CD8-positive, alpha-beta memory T cell (primary cell): ENCODE measurements around the gene LY86. TPM values are rescaled to one million over a fixed set of nuclear protein-coding genes. Genes with fewer than 3 reads are reported as not detected.
A peak's percentile ranks its signal among the peaks of the same experiment; 100 is the strongest.

ENCODE experiments used
- CTCF ChIA-PET: fragments of 350-600 bp; sonication (Branson Sonifier 250); formaldehyde crosslinking; loops from one replicate; lab custom pipeline; 2021; ENCODE audit warnings: antibody characterized with exemption; lab: Charles Lee
- POLR2A ChIA-PET: fragments of 350-600 bp; sonication (Branson Sonifier 250); formaldehyde crosslinking; loops from one replicate; lab custom pipeline; 2021; ENCODE audit warnings: antibody characterized with exemption; lab: Charles Lee
- DNase-seq, 5 donors: peaks; one replicate each; pipeline versions ENCODE4 v3.0.0 to v3.0.0-alpha.2; 2020 to 2022; ENCODE audit warnings: mixed read lengths in 1 of 5
- H3K27ac ChIP-seq: one replicate; pipeline ENCODE4 v1.7.0; 2013; ENCODE audit warnings: low read depth, mild to moderate bottlenecking, low read length, moderate library complexity
- H3K27me3 ChIP-seq: 2 replicates; pipeline ENCODE4 v1.7.0; 2013; ENCODE audit warnings: low read length, mild to moderate bottlenecking; ENCODE audit not compliant: insufficient read depth, poor library complexity, severe bottlenecking
- H3K36me3 ChIP-seq: 2 replicates; pipeline ENCODE4 v1.7.0; 2013; ENCODE audit warnings: mild to moderate bottlenecking, low read length, moderate library complexity; ENCODE audit not compliant: insufficient read depth
- H3K4me1 ChIP-seq: 2 replicates; pipeline ENCODE4 v1.7.0; 2013; ENCODE audit warnings: mild to moderate bottlenecking, low read length, moderate library complexity; ENCODE audit not compliant: insufficient read depth
- H3K4me3 ChIP-seq: 2 replicates; pipeline ENCODE4 v1.7.0; 2013; ENCODE audit warnings: mild to moderate bottlenecking, low read length
- H3K9me3 ChIP-seq: 2 replicates; pipeline ENCODE4 v1.7.0; 2013; ENCODE audit warnings: mild to moderate bottlenecking, low read length
- H3K27ac Mint-ChIP-seq, 8 donors: one replicate each; pipeline ENCODE4 v1.8.0; 2020 to 2021; ENCODE audit warnings: mixed read lengths in 8 of 8, mild to moderate bottlenecking in 6 of 8, inconsistent platforms in 3 of 8, moderate library complexity in 3 of 8
- H3K27me3 Mint-ChIP-seq, 2 donors: one replicate each; pipeline ENCODE4 v1.8.0; 2020 to 2021; ENCODE audit warnings: mixed read lengths in 2 of 2, mild to moderate bottlenecking in 1 of 2, moderate library complexity in 1 of 2
- H3K36me3 Mint-ChIP-seq, 3 donors: one replicate each; pipeline ENCODE4 v1.8.0; 2020 to 2021; ENCODE audit warnings: mixed read lengths in 3 of 3, inconsistent platforms in 1 of 3, mild to moderate bottlenecking in 1 of 3
- H3K4me1 Mint-ChIP-seq, 3 donors: one replicate each; pipeline ENCODE4 v1.8.0; 2020 to 2021; ENCODE audit warnings: mixed read lengths in 3 of 3, inconsistent platforms in 1 of 3, mild to moderate bottlenecking in 1 of 3
- H3K4me3 Mint-ChIP-seq, 7 donors: one replicate each; pipeline ENCODE4 v1.8.0; 2020 to 2021; ENCODE audit warnings: mixed read lengths in 7 of 7, mild to moderate bottlenecking in 6 of 7, moderate library complexity in 4 of 7, inconsistent platforms in 2 of 7
- H3K9me3 Mint-ChIP-seq, 5 donors: one replicate each; pipeline ENCODE4 v1.8.0; 2020 to 2022; ENCODE audit warnings: mixed read lengths in 5 of 5, mild to moderate bottlenecking in 3 of 5, moderate library complexity in 2 of 5, inconsistent platforms in 1 of 5
- polyA plus RNA-seq: library from polyadenylated mRNA; unstranded; fragments of 300-500 nt; fragmentation: Illumina TruSeq; gene quantifications from one replicate; pipeline ENCODE4 v1.2.3, GENCODE V29; 2021
- total RNA-seq, 2 experiments: library from RNA; stranded (reverse); gene quantifications; one replicate each; pipeline ENCODE4 v1.2.3, GENCODE V29; 2021

LY86 gene
- total and polyA plus RNA-seq, 3 experiments from 2014 or later = 0.31 to 2.4 (median 0.53) TPM

DNA sequence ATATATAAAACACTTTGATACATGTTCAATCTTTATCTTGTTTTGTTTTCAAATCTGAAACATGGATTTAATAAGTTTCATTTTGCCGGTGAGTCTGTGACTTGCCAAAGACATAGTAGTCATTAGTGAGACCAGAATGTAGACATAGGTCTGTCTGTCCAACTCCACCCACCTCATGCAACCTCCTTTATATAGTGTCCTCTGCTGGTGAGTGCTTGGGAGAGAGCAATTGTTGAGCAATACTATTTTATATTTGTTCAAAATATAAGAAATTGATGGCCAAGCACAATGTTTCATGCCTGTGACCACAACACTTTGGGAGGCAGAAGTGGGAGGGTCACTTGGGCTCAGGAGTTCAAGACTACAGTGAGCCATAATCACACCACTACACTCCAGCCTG is 10.8 kb upstream of the LY86 start:
- POLR2A ChIA-PET = no interaction called here
- Histone ChIP-seq H3K27ac (no peak overlapping the region), H3K4me1 (no peaks in the 10 kb centered on the region), H3K4me3 (no peak overlapping the region), H3K9me3 (no peaks in the 10 kb centered on the region), H3K27me3 (no peaks in the 10 kb centered on the region), H3K36me3 (no peaks in the 10 kb centered on the region)
- Mint-ChIP-seq H3K36me3 (peaks cover 0 to 19% (median 0%) of the 10 kb centered on the region in 3 donors), H3K27me3 (peaks cover 0 to 7% of the 10 kb centered on the region in 2 donors), H3K4me1 (no peaks in the 10 kb centered on the region), H3K27ac (no peak overlapping the region), H3K9me3 (peaks cover 3 to 15% (median 9%) of the 10 kb centered on the region in 5 donors), H3K4me3 (no peak overlapping the region)
- CTCF ChIA-PET = no interaction called here
- DNase-seq = no peak

DNA sequence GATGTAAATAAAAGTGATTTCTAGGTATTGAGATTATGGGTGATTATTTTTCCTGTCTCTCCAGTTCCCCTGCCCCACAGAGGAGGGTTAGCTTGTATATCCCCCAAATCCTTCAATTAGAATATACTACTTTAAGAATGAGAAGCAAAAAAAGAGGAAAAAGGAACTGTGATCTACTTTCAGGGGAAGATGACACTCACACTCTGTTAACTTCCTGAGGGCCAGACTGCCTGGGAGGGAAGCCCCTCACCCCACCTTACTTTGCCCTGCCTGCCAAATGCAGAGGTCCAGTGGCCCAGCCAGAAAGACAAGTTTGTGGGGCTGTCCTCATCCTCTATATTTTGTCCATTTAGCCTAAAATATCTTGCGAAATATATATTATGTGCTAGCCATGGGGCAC is 9.2 kb upstream of the LY86 start:
- Histone ChIP-seq H3K4me1 (peaks cover 6% of the 10 kb centered on the region), H3K4me3 (no peak overlapping the region), H3K9me3 (no peaks in the 10 kb centered on the region), H3K27ac (no peak overlapping the region), H3K36me3 (no peaks in the 10 kb centered on the region), H3K27me3 (no peaks in the 10 kb centered on the region)
- no peak overlapping the region for H3K4me3 Mint-ChIP-seq
- H3K9me3 Mint-ChIP-seq = peaks cover 0 to 6% (median 6%) of the 10 kb centered on the region in 5 donors
- no peak for DNase-seq
- H3K36me3 Mint-ChIP-seq = peaks cover 0 to 10% (median 0%) of the 10 kb centered on the region in 3 donors
- H3K27me3 Mint-ChIP-seq = peaks cover 0 to 7% of the 10 kb centered on the region in 2 donors
- H3K27ac Mint-ChIP-seq = no peak overlapping the region
- peaks cover 7 to 9% (median 8%) of the 10 kb centered on the region in 3 donors for H3K4me1 Mint-ChIP-seq
- ChIA-PET CTCF (no interaction called here), POLR2A (interaction anchor here (0.7 kb wide), 1 partner anchor 1510 kb away, joined by 3 read pairs; no protein-coding TSS in a partner anchor)

DNA sequence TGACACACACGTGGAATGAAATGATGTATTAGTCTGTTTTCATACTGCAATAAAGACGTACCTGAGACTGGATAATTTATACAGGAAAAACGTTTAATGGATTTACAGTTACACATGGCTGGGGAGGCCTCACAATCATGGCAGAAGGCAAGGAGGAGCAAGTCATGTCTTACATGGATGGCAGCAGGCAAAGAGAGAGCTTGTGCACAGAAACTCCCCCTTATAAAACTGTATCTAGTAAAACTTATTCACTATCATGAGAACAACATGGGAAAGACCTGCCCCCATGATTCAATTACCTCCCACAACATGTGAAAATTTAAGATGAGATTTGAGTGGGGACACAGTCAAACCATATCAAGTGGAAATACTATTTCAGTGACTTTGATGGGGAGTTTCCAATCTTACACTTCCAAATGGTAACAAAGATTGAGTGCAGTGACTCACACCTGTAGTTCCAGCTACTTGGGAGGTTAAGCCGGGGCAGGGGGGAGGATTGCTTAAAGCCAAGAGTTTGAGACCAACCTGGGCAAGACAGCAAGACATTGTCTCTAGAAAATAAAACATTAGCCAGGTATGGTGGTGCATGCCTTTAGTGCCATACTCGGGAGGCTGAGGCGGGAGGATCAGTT is 8.2 kb upstream of the LY86 start:
- peaks cover 13% of the 10 kb centered on the region for H3K4me1 ChIP-seq
- Mint-ChIP-seq H3K4me1 (peaks cover 7 to 13% (median 11%) of the 10 kb centered on the region in 3 donors), H3K36me3 (peaks cover 0 to 4% (median 0%) of the 10 kb centered on the region in 3 donors), H3K9me3 (peaks cover 0 to 2% (median 2%) of the 10 kb centered on the region in 5 donors), H3K27ac (peak overlapping the region in 1 of 8 donors; percentile 26), H3K27me3 (peaks cover 0 to 5% of the 10 kb centered on the region in 2 donors), H3K4me3 (no peak overlapping the region)
- no peak overlapping the region for H3K27ac ChIP-seq
- H3K9me3 ChIP-seq = no peaks in the 10 kb centered on the region
- ChIA-PET CTCF (interaction anchor here (1.1 kb wide), 1 partner anchor 24 kb away, joined by 3 read pairs; no protein-coding TSS in a partner anchor), POLR2A (no interaction called here)
- H3K27me3 ChIP-seq = no peaks in the 10 kb centered on the region
- no peak overlapping the region for H3K4me3 ChIP-seq
- no peak for DNase-seq
- H3K36me3 ChIP-seq = no peaks in the 10 kb centered on the region

DNA sequence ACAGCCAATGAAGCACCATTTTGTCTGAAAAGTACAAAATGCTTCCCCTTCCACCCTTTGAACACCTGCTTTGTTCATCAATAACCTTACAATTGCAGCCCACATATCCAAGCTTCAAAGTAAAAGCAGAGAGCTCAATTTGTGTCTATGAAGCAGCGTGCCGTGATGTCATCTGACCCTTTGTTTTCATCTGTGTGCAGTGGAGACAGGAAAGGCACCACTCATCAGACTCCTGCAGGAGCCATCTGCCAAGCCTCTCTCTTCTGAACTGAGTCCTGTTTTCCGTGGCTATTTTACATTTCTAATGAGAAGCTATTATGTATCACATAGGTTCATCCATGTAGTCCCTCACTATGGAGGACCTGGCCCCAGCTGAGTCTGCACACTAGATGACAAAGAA is 7.5 kb upstream of the LY86 start:
- Mint-ChIP-seq H3K9me3 (peaks cover 0 to 2% (median 0%) of the 10 kb centered on the region in 5 donors), H3K27ac (no peak overlapping the region), H3K4me3 (no peak overlapping the region), H3K27me3 (peaks cover 0 to 5% of the 10 kb centered on the region in 2 donors), H3K4me1 (peaks cover 7 to 13% (median 11%) of the 10 kb centered on the region in 3 donors), H3K36me3 (peaks cover 0 to 4% (median 0%) of the 10 kb centered on the region in 3 donors)
- peaks cover 13% of the 10 kb centered on the region for H3K4me1 ChIP-seq
- no peak overlapping the region for H3K27ac ChIP-seq
- CTCF ChIA-PET = interaction anchor here (1.1 kb wide), 1 partner anchor 24 kb away, joined by 3 read pairs; no protein-coding TSS in a partner anchor
- DNase-seq = peak in 1 of 5 donors; percentile 60
- POLR2A ChIA-PET = no interaction called here
- no peaks in the 10 kb centered on the region for H3K27me3 ChIP-seq
- no peaks in the 10 kb centered on the region for H3K36me3 ChIP-seq
- no peaks in the 10 kb centered on the region for H3K9me3 ChIP-seq
- no peak overlapping the region for H3K4me3 ChIP-seq

DNA sequence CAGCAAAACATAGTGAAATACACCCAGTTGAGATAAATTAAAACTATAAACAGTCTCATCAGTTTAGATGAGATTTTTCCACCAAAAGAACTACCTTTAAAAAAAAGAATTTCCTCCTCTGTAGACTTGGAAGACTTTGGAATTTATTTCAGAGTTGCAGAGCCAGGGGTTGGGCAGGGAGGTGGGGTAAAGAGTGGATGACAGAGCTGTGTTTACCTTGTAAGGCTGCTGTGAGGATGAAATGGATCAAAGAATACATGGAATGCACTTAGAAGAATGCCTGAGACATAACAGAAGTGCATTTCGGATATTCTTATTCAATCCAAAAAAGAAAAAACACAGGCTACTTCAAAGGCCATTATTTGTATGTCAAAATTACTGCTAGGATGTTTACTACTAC is 6.4 kb upstream of the LY86 start:
- ChIA-PET POLR2A (no interaction called here), CTCF (no interaction called here)
- no peak overlapping the region for H3K4me3 ChIP-seq
- H3K9me3 Mint-ChIP-seq = peaks cover 0 to 2% (median 0%) of the 10 kb centered on the region in 5 donors
- peak overlapping the region in 2 of 8 donors; percentile 43 to 63 for H3K27ac Mint-ChIP-seq
- no peaks in the 10 kb centered on the region for H3K27me3 ChIP-seq
- H3K36me3 ChIP-seq = no peaks in the 10 kb centered on the region
- no peak overlapping the region for H3K27ac ChIP-seq
- H3K4me1 ChIP-seq = peaks cover 16% of the 10 kb centered on the region
- no peaks in the 10 kb centered on the region for H3K9me3 ChIP-seq
- H3K4me3 Mint-ChIP-seq = no peak overlapping the region
- H3K36me3 Mint-ChIP-seq = peaks cover 0 to 4% (median 0%) of the 10 kb centered on the region in 3 donors
- DNase-seq = no peak
- peaks cover 7 to 13% (median 11%) of the 10 kb centered on the region in 3 donors for H3K4me1 Mint-ChIP-seq
- H3K27me3 Mint-ChIP-seq = peaks cover 0 to 5% of the 10 kb centered on the region in 2 donors

DNA sequence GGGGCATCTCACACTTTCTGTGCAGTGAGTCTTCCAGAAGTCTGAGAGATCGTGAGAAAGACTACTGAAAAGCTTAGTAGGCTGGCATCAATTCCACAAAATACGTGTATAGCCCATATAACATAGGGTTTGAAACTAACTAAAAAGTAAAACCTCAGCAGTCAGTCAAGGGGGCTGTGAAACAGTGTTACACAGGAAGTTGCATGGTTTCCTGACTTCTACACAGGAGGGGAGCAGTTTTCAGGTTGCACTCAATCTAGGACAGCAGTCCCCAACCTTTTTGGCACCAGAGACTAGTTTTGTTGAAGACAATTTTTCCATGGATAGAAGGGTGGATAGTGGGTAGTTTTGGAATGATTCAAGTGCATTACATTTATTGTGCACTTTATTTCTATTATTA is 4.7 kb upstream of the LY86 start:
- Histone ChIP-seq H3K4me3 (no peak overlapping the region), H3K4me1 (peaks cover 30% of the 10 kb centered on the region), H3K27me3 (no peaks in the 10 kb centered on the region), H3K9me3 (no peaks in the 10 kb centered on the region), H3K36me3 (no peaks in the 10 kb centered on the region), H3K27ac (no peak overlapping the region)
- CTCF ChIA-PET = no interaction called here
- H3K27me3 Mint-ChIP-seq = peaks cover 0 to 5% of the 10 kb centered on the region in 2 donors
- H3K9me3 Mint-ChIP-seq = peaks cover 0 to 2% (median 0%) of the 10 kb centered on the region in 5 donors
- H3K4me1 Mint-ChIP-seq = peaks cover 11 to 19% (median 11%) of the 10 kb centered on the region in 3 donors
- peak in 2 of 5 donors; percentile 7 to 24 for DNase-seq
- H3K36me3 Mint-ChIP-seq = peaks cover 0 to 4% (median 0%) of the 10 kb centered on the region in 3 donors
- H3K27ac Mint-ChIP-seq = peak overlapping the region in 3 of 8 donors; percentile 39 to 60 (median 57)
- POLR2A ChIA-PET = no interaction called here
- peak overlapping the region in 3 of 7 donors; percentile 0 to 24 (median 15) for H3K4me3 Mint-ChIP-seq

DNA sequence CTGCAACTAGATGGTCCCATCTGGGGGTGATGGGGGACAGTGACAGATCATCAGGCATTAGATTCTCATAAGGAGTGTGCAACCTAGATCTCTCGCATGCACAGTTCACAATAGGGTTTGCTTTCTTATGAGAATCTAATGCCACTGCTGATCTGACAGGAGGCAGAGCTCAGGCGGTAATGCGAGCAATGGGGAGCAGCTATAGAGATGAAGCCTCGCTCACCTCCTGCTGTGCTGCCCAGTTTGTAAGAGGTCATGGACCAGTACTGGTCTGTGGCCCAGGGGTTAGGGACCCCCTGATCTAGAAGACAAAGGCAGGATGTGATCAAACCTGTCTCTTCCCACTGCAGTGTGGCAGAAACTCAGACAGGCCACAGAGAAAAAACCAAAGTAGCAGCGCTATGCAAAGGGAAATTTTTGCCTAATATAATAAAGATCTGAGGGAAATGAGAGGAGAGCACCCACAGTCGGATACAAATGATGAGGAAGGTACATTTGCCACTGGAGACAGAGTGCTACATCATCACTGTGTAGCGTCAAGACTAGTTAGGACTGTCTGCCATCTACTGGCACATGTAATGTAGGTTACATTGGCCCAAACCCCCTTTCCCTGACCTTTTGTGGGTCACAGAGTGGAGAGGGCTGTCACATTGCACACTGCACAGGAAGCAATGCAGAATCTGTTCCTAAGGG is 4.1 kb upstream of the LY86 start:
- Mint-ChIP-seq H3K27me3 (peaks cover 0 to 3% of the 10 kb centered on the region in 2 donors), H3K4me3 (no peak overlapping the region), H3K27ac (no peak overlapping the region), H3K9me3 (peaks cover 0 to 2% (median 0%) of the 10 kb centered on the region in 5 donors), H3K4me1 (peaks cover 11 to 26% (median 16%) of the 10 kb centered on the region in 3 donors), H3K36me3 (peaks cover 0 to 4% (median 0%) of the 10 kb centered on the region in 3 donors)
- DNase-seq = no peak
- Histone ChIP-seq H3K4me3 (no peak overlapping the region), H3K36me3 (no peaks in the 10 kb centered on the region), H3K4me1 (peaks cover 36% of the 10 kb centered on the region), H3K27me3 (no peaks in the 10 kb centered on the region), H3K9me3 (no peaks in the 10 kb centered on the region), H3K27ac (no peak overlapping the region)
- POLR2A ChIA-PET = no interaction called here
- CTCF ChIA-PET = no interaction called here

DNA sequence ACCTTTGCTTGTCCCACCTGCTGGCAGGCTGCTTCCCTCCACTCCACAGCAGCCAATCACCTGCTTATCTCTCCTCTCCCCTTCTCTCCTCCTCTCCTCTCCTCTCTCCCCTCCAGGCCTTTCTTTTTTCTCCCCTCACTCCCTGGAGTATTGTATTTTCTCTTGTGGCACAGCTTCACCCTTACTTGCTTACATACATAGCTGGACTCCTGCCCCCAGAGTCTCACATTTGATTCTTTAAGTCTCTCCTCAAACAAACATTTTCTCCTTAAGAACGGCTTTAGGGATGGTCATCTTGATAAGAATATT is 3.6 kb upstream of the LY86 start:
- POLR2A ChIA-PET = no interaction called here
- Mint-ChIP-seq H3K27ac (peak overlapping the region in 1 of 8 donors; percentile 0), H3K36me3 (peaks cover 0 to 4% (median 0%) of the 10 kb centered on the region in 3 donors), H3K4me3 (no peak overlapping the region), H3K4me1 (peaks cover 11 to 28% (median 18%) of the 10 kb centered on the region in 3 donors), H3K9me3 (no peaks in the 10 kb centered on the region), H3K27me3 (peaks cover 0 to 2% of the 10 kb centered on the region in 2 donors)
- H3K36me3 ChIP-seq = no peaks in the 10 kb centered on the region
- CTCF ChIA-PET = no interaction called here
- H3K27ac ChIP-seq = no peak overlapping the region
- no peak overlapping the region for H3K4me3 ChIP-seq
- no peaks in the 10 kb centered on the region for H3K27me3 ChIP-seq
- H3K4me1 ChIP-seq = peaks cover 39% of the 10 kb centered on the region
- DNase-seq = no peak
- H3K9me3 ChIP-seq = no peaks in the 10 kb centered on the region
